ENCODE results near the gene EBPL.
"Not testable (repeated sequence)": the region's sequence is repeated elsewhere in the genome, so short reads cannot be mapped to it uniquely, and the experiment has no call there.

The EBPL gene

GRCh38 chr13:49627831-49628652 lies 63.2 kb downstream of the EBPL start, which contains the start of gene ARL11:
Gene ARL11 (plus strand): TSS chr13:49628507. CDS start chr13:49630448, 1,941 bp downstream.
- Histone ChIP-seq H3K27me3 (ENCODE audit: control insufficient read depth, insufficient read depth, low read length) (no peaks in the 10 kb centered on the region), H3K4me1 (ENCODE audit: control insufficient read depth, insufficient read depth, low read length) (peaks cover 15% of the 10 kb centered on the region), H3K36me3 (ENCODE audit: control insufficient read depth, insufficient read depth, low read length) (no peaks in the 10 kb centered on the region), H3K4me3 (ENCODE audit: low read length) (no peak within 1 kb of the TSS), H3K9me3 (ENCODE audit: control insufficient read depth, low read length) (no peaks in the 10 kb centered on the region), H3K9ac (ENCODE audit: low read length) (no peak within 1 kb of the TSS)

DNA sequence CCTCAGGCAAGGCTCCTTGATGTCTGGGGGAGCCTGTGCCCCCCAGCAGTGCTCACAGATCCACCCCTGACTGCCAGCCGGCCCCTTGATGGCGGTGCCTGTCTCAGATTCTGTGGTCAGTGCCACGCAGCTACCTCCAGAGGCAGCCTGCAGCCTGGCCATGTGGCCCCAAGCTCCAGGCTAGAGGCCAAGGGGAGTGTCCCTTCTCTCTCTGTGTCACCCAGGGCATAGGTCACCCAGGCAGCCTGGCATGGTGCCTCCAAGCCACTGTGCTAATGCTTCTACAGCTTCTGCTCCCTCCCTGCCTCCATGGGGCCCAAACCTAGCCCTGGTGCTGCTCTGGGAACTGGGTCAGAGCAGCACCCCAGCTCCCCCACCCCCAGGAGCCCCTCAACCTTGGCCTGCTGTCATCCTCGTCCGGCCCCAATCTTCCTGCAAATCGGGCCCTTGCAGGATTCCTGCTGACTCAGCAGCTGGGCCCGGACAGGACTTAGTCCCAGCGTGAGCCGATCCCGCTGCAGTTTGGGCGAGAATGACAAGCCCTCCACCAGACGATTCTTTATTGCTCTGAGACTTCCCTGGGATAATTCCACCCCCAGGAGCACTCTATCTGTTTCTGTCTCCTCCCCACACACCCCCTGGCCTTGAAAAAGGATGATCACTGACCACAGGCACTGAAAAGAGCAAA lies 65.8 kb downstream of the EBPL start:
- H3K9ac ChIP-seq (ENCODE audit: low read length), result no peak overlapping the region
- H3K4me3 ChIP-seq (ENCODE audit: low read length), result no peak overlapping the region
- no peaks in the 10 kb centered on the region for H3K9me3 ChIP-seq (ENCODE audit: control insufficient read depth, low read length)
- peaks cover 15% of the 10 kb centered on the region for H3K4me1 ChIP-seq (ENCODE audit: control insufficient read depth, insufficient read depth, low read length)
- no peaks in the 10 kb centered on the region for H3K36me3 ChIP-seq (ENCODE audit: control insufficient read depth, insufficient read depth, low read length)
- H3K27me3 ChIP-seq (ENCODE audit: control insufficient read depth, insufficient read depth, low read length), result no peaks in the 10 kb centered on the region

DNA sequence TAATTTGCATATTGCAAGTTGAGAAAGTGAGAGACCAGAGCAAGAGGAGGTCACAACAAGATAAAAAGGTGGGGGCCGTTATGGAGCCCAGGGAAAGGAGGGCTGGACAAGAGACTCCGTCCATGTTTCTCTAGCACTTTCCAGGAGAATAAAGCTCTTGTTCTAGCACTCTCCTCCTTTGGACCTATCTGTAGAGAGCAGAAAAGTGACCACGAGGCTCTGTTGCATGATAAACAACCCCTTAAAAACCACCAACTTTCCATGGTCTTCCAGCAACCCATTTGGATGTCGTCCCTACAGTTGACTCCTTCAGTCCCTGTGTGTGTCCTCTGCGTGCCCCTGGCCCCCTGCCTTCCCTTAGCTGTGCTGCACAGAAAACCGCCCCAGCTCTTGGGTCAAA lies 67.1 kb downstream of the EBPL start:
- Histone ChIP-seq H3K9me3 (ENCODE audit: control insufficient read depth, low read length) (no peaks in the 10 kb centered on the region), H3K27me3 (ENCODE audit: control insufficient read depth, insufficient read depth, low read length) (no peaks in the 10 kb centered on the region), H3K4me3 (ENCODE audit: low read length) (no peak overlapping the region), H3K9ac (ENCODE audit: low read length) (no peak overlapping the region), H3K4me1 (ENCODE audit: control insufficient read depth, insufficient read depth, low read length) (peaks cover 15% of the 10 kb centered on the region), H3K36me3 (ENCODE audit: control insufficient read depth, insufficient read depth, low read length) (no peaks in the 10 kb centered on the region)

GRCh38 chr13:49622174-49622946 lies 68.9 kb downstream of the EBPL start:
- Histone ChIP-seq H3K4me1 (ENCODE audit: control insufficient read depth, insufficient read depth, low read length) (peaks cover 15% of the 10 kb centered on the region), H3K4me3 (ENCODE audit: low read length) (no peak overlapping the region), H3K36me3 (ENCODE audit: control insufficient read depth, insufficient read depth, low read length) (no peaks in the 10 kb centered on the region), H3K9ac (ENCODE audit: low read length) (no peak overlapping the region), H3K27me3 (ENCODE audit: control insufficient read depth, insufficient read depth, low read length) (no peaks in the 10 kb centered on the region), H3K9me3 (ENCODE audit: control insufficient read depth, low read length) (no peaks in the 10 kb centered on the region)

GRCh38 chr13:49620170-49620621 lies 71.1 kb downstream of the EBPL start:
- H3K27me3 ChIP-seq (ENCODE audit: control insufficient read depth, insufficient read depth, low read length), result no peaks in the 10 kb centered on the region
- no peak overlapping the region for H3K9ac ChIP-seq (ENCODE audit: low read length)
- peaks cover 4% of the 10 kb centered on the region for H3K4me1 ChIP-seq (ENCODE audit: control insufficient read depth, insufficient read depth, low read length)
- no peak overlapping the region for H3K4me3 ChIP-seq (ENCODE audit: low read length)
- H3K36me3 ChIP-seq (ENCODE audit: control insufficient read depth, insufficient read depth, low read length), result no peaks in the 10 kb centered on the region
- no peaks in the 10 kb centered on the region for H3K9me3 ChIP-seq (ENCODE audit: control insufficient read depth, low read length)

DNA sequence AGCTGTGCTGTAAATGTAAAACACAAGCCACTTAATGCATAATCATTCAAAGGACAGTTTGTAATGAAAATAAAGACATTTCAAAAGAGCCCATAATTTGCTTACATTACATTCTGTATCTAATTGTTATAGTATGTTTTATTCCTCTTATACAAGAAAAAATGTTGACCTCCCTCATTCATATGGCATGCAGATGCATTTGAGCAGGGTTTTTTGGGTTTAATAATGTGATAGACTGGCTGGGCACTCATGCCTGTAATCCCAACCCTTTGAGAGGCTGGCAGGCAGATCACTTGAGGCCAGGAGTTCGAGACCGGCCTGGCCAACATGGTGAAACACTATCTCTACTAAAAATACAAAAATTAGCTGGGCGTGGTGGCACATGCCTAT lies 74.6 kb downstream of the EBPL start:
- H3K27me3 ChIP-seq (ENCODE audit: control insufficient read depth, insufficient read depth, low read length), result no peaks in the 10 kb centered on the region
- no peaks in the 10 kb centered on the region for H3K36me3 ChIP-seq (ENCODE audit: control insufficient read depth, insufficient read depth, low read length)
- H3K9me3 ChIP-seq (ENCODE audit: control insufficient read depth, low read length), result no peaks in the 10 kb centered on the region
- no peaks in the 10 kb centered on the region for H3K4me1 ChIP-seq (ENCODE audit: control insufficient read depth, insufficient read depth, low read length)
- H3K4me3 ChIP-seq (ENCODE audit: low read length), result no peak overlapping the region
- no peak overlapping the region for H3K9ac ChIP-seq (ENCODE audit: low read length)

DNA sequence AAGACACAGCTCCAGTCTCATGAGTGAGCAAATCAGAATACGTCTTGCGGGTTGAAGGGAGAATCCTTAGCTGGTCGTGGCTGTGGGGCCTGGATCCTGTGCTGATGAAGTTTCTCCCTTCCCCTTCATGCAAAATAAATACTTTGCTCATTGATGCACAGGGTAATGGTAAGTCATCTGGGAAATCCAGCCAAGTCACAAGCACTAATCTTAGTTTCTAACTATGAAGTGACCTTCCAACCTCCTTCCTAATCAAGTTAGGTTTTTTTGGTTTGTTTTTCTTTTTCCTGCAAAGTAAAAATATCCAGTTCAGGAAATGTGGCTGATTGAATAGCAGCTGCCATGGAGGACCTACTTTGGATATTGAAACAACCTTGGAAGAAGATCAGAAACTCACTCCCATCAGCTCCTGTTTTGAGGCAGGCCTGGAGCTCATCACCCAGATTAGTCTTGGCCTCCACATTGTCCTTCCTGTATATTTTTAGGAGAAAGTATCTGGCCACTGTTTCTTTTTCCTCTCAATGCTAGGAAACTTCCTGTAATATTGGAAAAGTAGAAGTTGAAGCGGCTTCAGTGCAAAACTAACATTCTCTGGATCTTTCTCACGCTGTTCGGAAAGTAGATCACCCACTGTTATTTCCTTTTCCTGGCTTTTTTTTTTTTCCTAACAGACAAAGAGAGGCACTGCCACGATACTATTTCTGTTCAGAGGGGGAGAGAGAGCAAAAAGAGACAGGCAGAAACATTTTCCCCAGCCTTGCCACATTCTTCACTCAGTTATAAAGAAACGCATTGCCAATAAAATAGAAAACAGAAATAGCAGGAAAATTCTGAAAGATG lies 75.2 kb downstream of the EBPL start:
- no peaks in the 10 kb centered on the region for H3K9me3 ChIP-seq (ENCODE audit: control insufficient read depth, low read length)
- no peaks in the 10 kb centered on the region for H3K27me3 ChIP-seq (ENCODE audit: control insufficient read depth, insufficient read depth, low read length)
- H3K4me3 ChIP-seq (ENCODE audit: low read length), result no peak overlapping the region
- no peak overlapping the region for H3K9ac ChIP-seq (ENCODE audit: low read length)
- no peaks in the 10 kb centered on the region for H3K4me1 ChIP-seq (ENCODE audit: control insufficient read depth, insufficient read depth, low read length)
- H3K36me3 ChIP-seq (ENCODE audit: control insufficient read depth, insufficient read depth, low read length), result no peaks in the 10 kb centered on the region

DNA sequence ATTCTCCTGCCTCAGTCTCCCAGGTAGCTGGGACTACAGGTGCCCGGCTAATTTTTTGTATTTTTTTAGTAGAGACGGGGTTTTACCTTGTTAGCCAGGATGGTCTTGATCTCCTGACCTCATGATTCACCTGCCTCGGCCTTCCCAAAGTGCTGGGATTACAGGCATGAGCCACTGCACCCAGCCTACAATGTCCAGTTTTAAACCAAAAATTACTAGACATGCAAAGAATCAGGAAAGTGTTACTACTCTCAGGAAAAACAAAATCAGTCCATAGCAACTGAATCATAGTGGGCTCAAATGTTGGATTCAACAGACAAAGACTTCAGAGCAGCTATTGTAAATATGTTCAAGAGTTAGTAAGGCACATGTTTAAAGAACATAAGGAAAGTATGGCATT lies 79.2 kb downstream of the EBPL start:
- H3K4me3 ChIP-seq (ENCODE audit: low read length); H3K4me1 ChIP-seq (ENCODE audit: control insufficient read depth, insufficient read depth, low read length); H3K36me3 ChIP-seq (ENCODE audit: control insufficient read depth, insufficient read depth, low read length); H3K27me3 ChIP-seq (ENCODE audit: control insufficient read depth, insufficient read depth, low read length); H3K9ac ChIP-seq (ENCODE audit: low read length); H3K9me3 ChIP-seq (ENCODE audit: control insufficient read depth, low read length): not testable (repeated sequence)
